Aorta (tissue), 5 donors: Measurements from ENCODE around the gene SEPTIN5. TPM values are rescaled to one million over a fixed set of nuclear protein-coding genes. Genes with fewer than 3 reads are reported as not detected.

Source experiments
- ATAC-seq: fragments of 200-7000 bp; cut with Tn5 transposase; one replicate; pipeline ENCODE4 v1.9.1; 2022; ENCODE audit warnings: moderate library complexity; ENCODE audit not compliant: low FRiP score
- DNase-seq, 2 donors: peaks; one replicate each; pipeline ENCODE4 v3.0.0-alpha.2; 2020
- H3K27ac ChIP-seq, 2 donors: one replicate each; pipeline ENCODE4 v1.5.1; 2013; ENCODE audit warnings: low read length in 2 of 2, mild to moderate bottlenecking in 2 of 2, moderate library complexity in 2 of 2, control low read depth in 1 of 2, inconsistent platforms in 1 of 2, low read depth in 1 of 2
- H3K27me3 ChIP-seq, 2 donors: one replicate each; pipeline ENCODE4 v1.6.1; 2013; ENCODE audit warnings: control low read depth in 1 of 2, low read length in 1 of 2, mild to moderate bottlenecking in 1 of 2, moderate library complexity in 1 of 2; ENCODE audit not compliant: insufficient read depth in 2 of 2, control insufficient read depth in 1 of 2
- H3K36me3 ChIP-seq, 2 donors: one replicate each; pipeline ENCODE4 v1.6.1; 2013; ENCODE audit warnings: control low read depth in 1 of 2, low read length in 1 of 2, mild to moderate bottlenecking in 1 of 2; ENCODE audit not compliant: insufficient read depth in 2 of 2, control insufficient read depth in 1 of 2
- H3K4me1 ChIP-seq, 2 donors: one replicate each; pipeline ENCODE4 v1.6.1; 2013; ENCODE audit warnings: low read length in 2 of 2, control low read depth in 1 of 2, mild to moderate bottlenecking in 1 of 2, moderate library complexity in 1 of 2; ENCODE audit not compliant: insufficient read depth in 2 of 2, control insufficient read depth in 1 of 2
- H3K4me3 ChIP-seq, 2 donors: one replicate each; pipeline ENCODE4 v1.5.1; 2013; ENCODE audit warnings: low read length in 2 of 2, control low read depth in 1 of 2, mild to moderate bottlenecking in 1 of 2
- H3K9me3 ChIP-seq: one replicate; pipeline ENCODE4 v1.6.1; 2013; ENCODE audit warnings: mild to moderate bottlenecking, low read length; ENCODE audit not compliant: control insufficient read depth
- WGBS, 2 donors: extraction: QIAGEN DNeasy Blood & Tissue Kit; methylation state at CpG; one replicate each; pipeline ENCODE4 v1.1.7; 2013; 5-methylcytosine and 5-hydroxymethylcytosine counted together
- intact Hi-C, 2 donors: fragments of 100-400 bp; cut with DNase I; formaldehyde crosslinking; loops; one replicate each; pipeline versions ENCODE4 v1.14.2 to v1.15.0; 2022
- long read RNA-seq, 2 donors: library from polyadenylated mRNA; unstranded; transcript quantifications; one replicate each; pipeline ENCODE4 v2.0.0, GENCODE V29; 2020 to 2021
- polyA plus RNA-seq, 2 donors: library from polyadenylated mRNA; stranded (reverse); fragments of 200-250 nt; gene quantifications; one replicate each; pipeline ENCODE4 v1.2.3, GENCODE V29; 2013
- total RNA-seq, 2 donors: library from RNA; stranded (reverse); fragmentation: NEBNext Ultra II Directional; extraction: Animal tissue kit (Norgen Biotek cat#: 25700); gene quantifications; one replicate each; pipeline ENCODE4 v1.2.1, GENCODE V29; 2021
- donor health status: healthy with polysubstance abuse.
- donor health status: Bipolar disorder and iron deficiency.
- donor health status: DM: no; HTN: no; CAD: no.
- donor health status: DM: no; HTN: no; CAD: no.
- donor health status: DM: yes; HTN: yes; CAD: no.

SEPTIN5 gene
- total RNA-seq: 10 to 100 TPM; 32.5 to 41.5 TPM
- 10 to 100 TPM; 26.9 to 63.3 TPM for polyA plus RNA-seq
- long read RNA-seq, donor 1, transcript SEPT5-201 (11 exons, 1,588 nt): major isoform, 221 of 260 reads
- long read RNA-seq, donor 1, transcript SEPT5-208 (11 exons, 2,241 nt): minor isoform, 13 of 260 reads
- long read RNA-seq, donor 1, partial matches to known transcripts: 9 of 260 reads
- long read RNA-seq, donor 1, other reads (novel, unspliced or antisense): 17 of 260 reads
- long read RNA-seq, donor 2, transcript SEPT5-201 (11 exons, 1,588 nt): major isoform, 27 of 42 reads
- long read RNA-seq, donor 2, partial matches to known transcripts: 6 of 42 reads
- long read RNA-seq, donor 2, other reads (novel, unspliced or antisense): 8 of 42 reads

GRCh38 chr22:19714312-19715187 is at the start of gene SEPTIN5:
TSS of gene SEPTIN5 (plus strand) at chr22:19714503. CDS start at chr22:19714589, 86 bp downstream.
- Histone ChIP-seq H3K36me3 (no peaks in the 10 kb centered on the region), H3K4me3 (peak within 1 kb of the TSS; percentile 44 to 49), H3K9me3 (no peaks in the 10 kb centered on the region), H3K27me3 (no peaks in the 10 kb centered on the region), H3K4me1 (no peaks in the 10 kb centered on the region), H3K27ac (no peak within 1 kb of the TSS)
- DNase-seq (peak in 1 of 2 donors; percentile 52), ATAC-seq (no peak)
- WGBS, 2 donors: 1 to 3% methylated on average over 29 to 106 of the region's 106 CpGs
- intact Hi-C loops: loop anchor here in 1 of 2 donors (10.0 kb wide), 1 partner anchor 240 kb away; the partner anchor contains the start of genes CDC45 and UFD1

GRCh38 chr22:19664951-19665783 is 49.1 kb upstream of the SEPTIN5 start:
- intact Hi-C loops: no loop called here
- H3K4me1 ChIP-seq: no peaks in the 10 kb centered on the region
- H3K36me3 ChIP-seq: no peaks in the 10 kb centered on the region
- WGBS, 2 donors: 78 to 88% methylated on average over 19 of the region's 19 CpGs
- DNase-seq: no peak
- H3K4me3 ChIP-seq: no peak overlapping the region
- H3K9me3 ChIP-seq: no peaks in the 10 kb centered on the region
- no peak for ATAC-seq
- H3K27ac ChIP-seq: no peak overlapping the region
- no peaks in the 10 kb centered on the region for H3K27me3 ChIP-seq

GRCh38 chr22:19665784-19666672 is 48.3 kb upstream of the SEPTIN5 start:
- no peak overlapping the region for H3K4me3 ChIP-seq
- DNase-seq (no peak), ATAC-seq (no peak)
- H3K27ac ChIP-seq: no peak overlapping the region
- H3K9me3 ChIP-seq: no peaks in the 10 kb centered on the region
- no peaks in the 10 kb centered on the region for H3K4me1 ChIP-seq
- whole genome bisulfite sequencing, 2 donors: 21 to 30% methylated on average over 25 to 26 of the region's 26 CpGs
- intact Hi-C loops: no loop called here
- H3K27me3 ChIP-seq: no peaks in the 10 kb centered on the region
- H3K36me3 ChIP-seq: no peaks in the 10 kb centered on the region

- intact Hi-C loops: no loop called here
- ATAC-seq (no peak), DNase-seq (no peak)
- 41 to 43% methylated on average over 21 of the region's 21 CpGs for WGBS, 2 donors
- Histone ChIP-seq H3K4me3 (no peak overlapping the region), H3K27ac (no peak overlapping the region), H3K4me1 (no peaks in the 10 kb centered on the region), H3K27me3 (no peaks in the 10 kb centered on the region), H3K9me3 (no peaks in the 10 kb centered on the region), H3K36me3 (no peaks in the 10 kb centered on the region)
These were observed 47.4 kb upstream of the SEPTIN5 start for GRCh38 chr22:19666673-19667593.

- no peak overlapping the region for H3K4me3 ChIP-seq
- H3K27me3 ChIP-seq: no peaks in the 10 kb centered on the region
- ATAC-seq (no peak), DNase-seq (no peak)
- no peaks in the 10 kb centered on the region for H3K9me3 ChIP-seq
- no peaks in the 10 kb centered on the region for H3K4me1 ChIP-seq
- intact Hi-C loops: no loop called here
- WGBS, 2 donors: 90 to 92% methylated on average over 19 of the region's 19 CpGs
- no peak overlapping the region for H3K27ac ChIP-seq
- H3K36me3 ChIP-seq: no peaks in the 10 kb centered on the region
These were observed 46.2 kb upstream of the SEPTIN5 start for GRCh38 chr22:19667872-19668740.

GRCh38 chr22:19668748-19669147 is 45.6 kb upstream of the SEPTIN5 start:
- DNase-seq (no peak), ATAC-seq (no peak)
- 96 to 97% methylated on average over 10 of the region's 10 CpGs for WGBS, 2 donors
- H3K4me1 ChIP-seq: no peaks in the 10 kb centered on the region
- no peak overlapping the region for H3K4me3 ChIP-seq
- no peaks in the 10 kb centered on the region for H3K27me3 ChIP-seq
- intact Hi-C loops: no loop called here
- no peaks in the 10 kb centered on the region for H3K36me3 ChIP-seq
- no peak overlapping the region for H3K27ac ChIP-seq
- H3K9me3 ChIP-seq: no peaks in the 10 kb centered on the region

- H3K36me3 ChIP-seq: no peaks in the 10 kb centered on the region
- intact Hi-C loops: no loop called here
- H3K9me3 ChIP-seq: no peaks in the 10 kb centered on the region
- no peaks in the 10 kb centered on the region for H3K27me3 ChIP-seq
- H3K27ac ChIP-seq: no peak overlapping the region
- H3K4me3 ChIP-seq: no peak overlapping the region
- ATAC-seq (no peak), DNase-seq (no peak)
- no peaks in the 10 kb centered on the region for H3K4me1 ChIP-seq
- WGBS, 2 donors: 22 to 36% methylated on average over 4 of the region's 4 CpGs
These were observed 44.7 kb upstream of the SEPTIN5 start for GRCh38 chr22:19669570-19669969.
